ENCODE data around the gene RETSAT. TPM values are rescaled to one million over a fixed set of nuclear protein-coding genes. Genes with fewer than 3 reads are reported as not detected.
A peak's percentile ranks its signal among the peaks of the same experiment; 100 is the strongest.

RETSAT gene
- total and polyA plus RNA-seq, 2 of the 13 experiments (the other 11 are each of a cell fraction or from before 2014, with no cell fraction given) = 46.7 to 61.0 TPM

DNA sequence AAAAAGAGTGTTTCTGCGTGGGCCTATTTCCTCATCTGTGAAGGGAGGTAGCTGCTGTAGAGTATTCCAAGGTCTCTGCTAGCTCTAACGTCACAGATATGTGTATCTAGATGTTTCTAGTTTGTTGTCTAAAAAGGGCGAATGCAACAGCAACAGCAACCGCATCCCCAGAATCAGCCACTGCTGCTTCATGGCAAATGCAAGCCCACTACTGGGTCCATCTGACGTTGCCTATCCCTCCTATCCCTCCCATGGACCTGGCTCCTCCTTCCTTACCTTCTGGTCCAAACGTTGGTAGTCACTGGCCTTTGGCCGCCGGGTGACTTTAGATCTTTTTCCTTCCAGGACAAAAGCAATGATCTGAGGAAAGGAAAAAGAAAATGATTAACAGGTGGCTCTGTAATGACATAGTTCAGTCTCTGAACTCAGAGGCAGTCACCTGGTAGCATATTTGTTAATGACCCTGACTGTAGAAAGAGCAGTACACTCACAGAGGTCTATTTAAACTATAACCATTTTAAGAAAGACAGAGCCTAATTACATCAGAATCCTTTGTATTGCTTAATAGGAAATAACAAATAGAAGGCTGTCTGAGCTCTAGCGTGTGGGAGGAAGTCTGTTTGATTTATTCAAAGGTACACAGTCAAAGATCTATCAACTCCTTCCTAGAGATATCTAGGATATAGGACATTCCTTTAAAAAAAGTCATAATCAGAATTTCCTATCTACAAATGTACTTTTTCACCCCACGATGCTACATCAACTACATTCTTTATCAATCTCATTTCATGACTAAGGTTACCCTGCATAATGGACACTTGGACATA lies 29.5 kb downstream of the RETSAT start (continued):
- TF ChIP-seq, protein P1, sequence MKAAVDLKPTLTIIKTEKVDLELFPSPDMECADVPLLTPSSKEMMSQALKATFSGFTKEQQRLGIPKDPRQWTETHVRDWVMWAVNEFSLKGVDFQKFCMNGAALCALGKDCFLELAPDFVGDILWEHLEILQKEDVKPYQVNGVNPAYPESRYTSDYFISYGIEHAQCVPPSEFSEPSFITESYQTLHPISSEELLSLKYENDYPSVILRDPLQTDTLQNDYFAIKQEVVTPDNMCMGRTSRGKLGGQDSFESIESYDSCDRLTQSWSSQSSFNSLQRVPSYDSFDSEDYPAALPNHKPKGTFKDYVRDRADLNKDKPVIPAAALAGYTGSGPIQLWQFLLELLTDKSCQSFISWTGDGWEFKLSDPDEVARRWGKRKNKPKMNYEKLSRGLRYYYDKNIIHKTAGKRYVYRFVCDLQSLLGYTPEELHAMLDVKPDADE (CRISPR knock-in tag; IDR thresholded peaks at IDR 0.05) = no peak
- no peak for TF ChIP-seq ZNF713 (CRISPR knock-in tag; IDR thresholded peaks at IDR 0.05)
- TF ChIP-seq, protein P2, sequence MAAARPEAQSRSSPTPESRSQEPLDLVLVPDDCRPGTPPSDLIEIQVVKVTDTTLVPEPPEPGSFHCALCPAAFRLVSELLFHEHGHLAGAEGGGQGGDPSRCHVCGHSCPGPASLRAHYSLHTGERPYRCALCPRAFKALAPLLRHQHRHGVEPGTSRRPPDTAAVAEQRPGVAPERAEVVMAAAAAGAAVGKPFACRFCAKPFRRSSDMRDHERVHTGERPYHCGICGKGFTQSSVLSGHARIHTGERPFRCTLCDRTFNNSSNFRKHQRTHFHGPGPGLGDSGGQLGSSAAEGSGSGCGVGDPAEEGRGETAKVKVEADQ (CRISPR knock-in tag; IDR thresholded peaks at IDR 0.05; ENCODE audit: borderline replicate concordance) = no peak; the same call in 1 of the 2 replicates
- TF ChIP-seq ZNF337 (CRISPR knock-in tag; IDR thresholded peaks at IDR 0.05; ENCODE audit: borderline replicate concordance, low read depth) = no peak
- no peak for TF ChIP-seq ZMAT5 (CRISPR knock-in tag; IDR thresholded peaks at IDR 0.05; ENCODE audit: borderline replicate concordance, low read depth)
- TF ChIP-seq ZBTB33 (CRISPR knock-in tag; IDR thresholded peaks at IDR 0.05) = peak; percentile 34; the same call in 1 of the 2 replicates
- TF ChIP-seq SPEN (CRISPR knock-in tag; IDR thresholded peaks at IDR 0.05; ENCODE audit: low read depth) = 0 out of 2 replicates have a peak, but pooled peaks have one; percentile 22
- TF ChIP-seq ZBTB7B (CRISPR knock-in tag; IDR thresholded peaks at IDR 0.05) = peak; percentile 59; the same call in 1 of the 2 replicates
- TF ChIP-seq ZNF567 (CRISPR knock-in tag; IDR thresholded peaks at IDR 0.05; ENCODE audit: borderline replicate concordance) = no peak
- peak; percentile 24; the same call in 1 of the 2 replicates for TF ChIP-seq SIN3A (IDR thresholded peaks at IDR 0.05; ENCODE audit: borderline replicate concordance, low read depth, low read length)
- peak; percentile 58; the same call in 1 of the 2 replicates for TF ChIP-seq ZMYM3 (CRISPR knock-in tag; IDR thresholded peaks at IDR 0.05)
- peak; percentile 89 for TF ChIP-seq NFIC (IDR thresholded peaks at IDR 0.05; ENCODE audit: low read length)
- TF ChIP-seq, protein P3, sequence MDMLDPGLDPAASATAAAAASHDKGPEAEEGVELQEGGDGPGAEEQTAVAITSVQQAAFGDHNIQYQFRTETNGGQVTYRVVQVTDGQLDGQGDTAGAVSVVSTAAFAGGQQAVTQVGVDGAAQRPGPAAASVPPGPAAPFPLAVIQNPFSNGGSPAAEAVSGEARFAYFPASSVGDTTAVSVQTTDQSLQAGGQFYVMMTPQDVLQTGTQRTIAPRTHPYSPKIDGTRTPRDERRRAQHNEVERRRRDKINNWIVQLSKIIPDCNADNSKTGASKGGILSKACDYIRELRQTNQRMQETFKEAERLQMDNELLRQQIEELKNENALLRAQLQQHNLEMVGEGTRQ (IDR thresholded peaks at IDR 0.05; ENCODE audit: low read depth, low read length) = no peak
- TF ChIP-seq, protein P3 (CRISPR knock-in tag; IDR thresholded peaks at IDR 0.05; ENCODE audit: borderline replicate concordance) = peak; percentile 50; the same call in 1 of the 2 replicates
- no peak for TF ChIP-seq KLF13 (CRISPR knock-in tag; IDR thresholded peaks at IDR 0.05)
- TF ChIP-seq HDAC1 (CRISPR knock-in tag; IDR thresholded peaks at IDR 0.05) = peak; percentile 89; the same call in 1 of the 2 replicates
- no peak for TF ChIP-seq ZNF891 (CRISPR knock-in tag; IDR thresholded peaks at IDR 0.05)
- TF ChIP-seq RNF2 (conservative IDR thresholded peaks at IDR 0.05; ENCODE audit: low read depth) = no peak
- TF ChIP-seq, protein P4, sequence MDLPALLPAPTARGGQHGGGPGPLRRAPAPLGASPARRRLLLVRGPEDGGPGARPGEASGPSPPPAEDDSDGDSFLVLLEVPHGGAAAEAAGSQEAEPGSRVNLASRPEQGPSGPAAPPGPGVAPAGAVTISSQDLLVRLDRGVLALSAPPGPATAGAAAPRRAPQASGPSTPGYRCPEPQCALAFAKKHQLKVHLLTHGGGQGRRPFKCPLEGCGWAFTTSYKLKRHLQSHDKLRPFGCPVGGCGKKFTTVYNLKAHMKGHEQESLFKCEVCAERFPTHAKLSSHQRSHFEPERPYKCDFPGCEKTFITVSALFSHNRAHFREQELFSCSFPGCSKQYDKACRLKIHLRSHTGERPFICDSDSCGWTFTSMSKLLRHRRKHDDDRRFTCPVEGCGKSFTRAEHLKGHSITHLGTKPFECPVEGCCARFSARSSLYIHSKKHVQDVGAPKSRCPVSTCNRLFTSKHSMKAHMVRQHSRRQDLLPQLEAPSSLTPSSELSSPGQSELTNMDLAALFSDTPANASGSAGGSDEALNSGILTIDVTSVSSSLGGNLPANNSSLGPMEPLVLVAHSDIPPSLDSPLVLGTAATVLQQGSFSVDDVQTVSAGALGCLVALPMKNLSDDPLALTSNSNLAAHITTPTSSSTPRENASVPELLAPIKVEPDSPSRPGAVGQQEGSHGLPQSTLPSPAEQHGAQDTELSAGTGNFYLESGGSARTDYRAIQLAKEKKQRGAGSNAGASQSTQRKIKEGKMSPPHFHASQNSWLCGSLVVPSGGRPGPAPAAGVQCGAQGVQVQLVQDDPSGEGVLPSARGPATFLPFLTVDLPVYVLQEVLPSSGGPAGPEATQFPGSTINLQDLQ (CRISPR knock-in tag; IDR thresholded peaks at IDR 0.05) = no peak

All from HepG2 (cell line).